CD4-positive, alpha-beta T cell treated with Interleukin-17A for 4 hours (primary cell): ENCODE results near the gene SMIM44.
"Not testable (repeated sequence)": the region's sequence is repeated elsewhere in the genome, so short reads cannot be mapped to it uniquely, and the experiment has no call there.

Source experiments
- DNase-seq: peaks from one replicate; pipeline ENCODE4 v3.0.0-alpha.2; 2020; ENCODE audit warnings: mixed read lengths

The SMIM44 gene

DNA sequence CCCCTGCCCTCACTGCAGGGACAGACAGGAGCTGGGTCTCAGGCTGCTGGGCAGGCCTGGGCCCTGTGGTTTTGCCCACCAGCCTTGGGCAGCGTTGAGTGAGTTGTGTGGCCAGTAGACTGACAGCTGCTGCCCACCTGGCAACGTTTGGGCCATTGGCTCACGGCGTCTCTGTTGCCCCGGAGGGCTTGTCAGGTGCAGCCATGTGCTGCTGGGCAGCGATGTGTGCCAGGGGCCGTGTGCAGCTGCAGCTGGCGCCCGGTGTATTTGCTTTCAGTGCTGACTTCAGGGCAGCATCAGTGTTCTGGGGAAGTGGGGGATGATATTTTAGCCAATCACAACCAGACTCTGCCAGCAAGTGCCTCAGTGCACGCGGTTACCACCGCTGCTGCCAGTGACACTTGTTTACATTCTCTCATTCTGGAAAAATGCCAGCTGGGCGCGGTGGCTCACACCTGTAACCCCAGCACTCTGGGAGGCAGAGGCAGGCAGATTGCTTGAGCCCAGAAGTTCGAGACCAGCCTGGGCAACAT, 33.5 kb upstream of the SMIM44 start:
- DNase-seq: peak; percentile 66

DNA sequence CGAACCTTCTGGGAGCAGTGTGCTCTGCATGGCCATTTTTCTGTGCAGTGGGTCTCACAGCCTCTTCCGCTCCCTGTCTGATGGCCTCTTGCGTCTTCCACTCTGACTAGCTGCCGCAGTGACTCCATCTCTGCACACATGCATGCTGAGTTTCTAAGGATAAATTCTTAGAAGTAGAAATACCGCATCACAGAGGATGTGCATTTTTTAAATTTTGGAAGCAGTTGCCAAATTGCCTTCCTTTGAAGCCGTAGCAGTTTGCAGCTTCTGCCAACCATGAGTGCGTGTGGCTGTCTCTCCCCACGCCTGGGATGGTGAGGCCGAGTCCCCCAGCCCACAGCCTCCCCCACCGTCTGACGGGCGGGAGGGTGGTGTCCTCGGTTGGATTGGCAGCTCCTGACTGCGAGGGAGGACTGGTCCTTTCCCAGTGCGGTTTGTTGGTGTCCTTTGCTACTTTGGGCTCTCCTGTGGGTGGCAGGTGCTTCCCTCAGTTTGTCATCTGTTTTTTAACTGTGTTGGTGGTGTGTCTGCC, 32.7 kb upstream of the SMIM44 start:
- DNase-seq: no peak

DNA sequence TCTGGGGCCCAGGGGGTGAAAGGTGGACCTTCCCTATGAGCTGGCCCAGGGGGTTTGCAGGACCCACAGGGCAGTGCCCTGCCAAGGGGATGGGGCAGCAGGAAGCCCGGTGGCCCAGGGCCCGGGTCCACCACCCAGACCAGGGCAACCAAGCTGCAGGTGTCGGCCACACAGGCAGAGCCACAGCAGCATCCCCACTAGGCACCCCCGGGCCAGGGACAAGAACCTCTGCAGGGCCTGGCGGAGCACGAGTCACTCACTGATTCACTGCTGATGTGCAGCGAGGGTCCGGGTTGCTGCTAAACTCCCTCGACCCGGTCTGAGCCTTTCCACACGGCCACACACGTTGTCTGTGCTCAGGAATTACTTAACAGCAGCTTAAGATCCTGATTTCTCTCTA, 31.7 kb upstream of the SMIM44 start:
- DNase-seq: no peak

DNA sequence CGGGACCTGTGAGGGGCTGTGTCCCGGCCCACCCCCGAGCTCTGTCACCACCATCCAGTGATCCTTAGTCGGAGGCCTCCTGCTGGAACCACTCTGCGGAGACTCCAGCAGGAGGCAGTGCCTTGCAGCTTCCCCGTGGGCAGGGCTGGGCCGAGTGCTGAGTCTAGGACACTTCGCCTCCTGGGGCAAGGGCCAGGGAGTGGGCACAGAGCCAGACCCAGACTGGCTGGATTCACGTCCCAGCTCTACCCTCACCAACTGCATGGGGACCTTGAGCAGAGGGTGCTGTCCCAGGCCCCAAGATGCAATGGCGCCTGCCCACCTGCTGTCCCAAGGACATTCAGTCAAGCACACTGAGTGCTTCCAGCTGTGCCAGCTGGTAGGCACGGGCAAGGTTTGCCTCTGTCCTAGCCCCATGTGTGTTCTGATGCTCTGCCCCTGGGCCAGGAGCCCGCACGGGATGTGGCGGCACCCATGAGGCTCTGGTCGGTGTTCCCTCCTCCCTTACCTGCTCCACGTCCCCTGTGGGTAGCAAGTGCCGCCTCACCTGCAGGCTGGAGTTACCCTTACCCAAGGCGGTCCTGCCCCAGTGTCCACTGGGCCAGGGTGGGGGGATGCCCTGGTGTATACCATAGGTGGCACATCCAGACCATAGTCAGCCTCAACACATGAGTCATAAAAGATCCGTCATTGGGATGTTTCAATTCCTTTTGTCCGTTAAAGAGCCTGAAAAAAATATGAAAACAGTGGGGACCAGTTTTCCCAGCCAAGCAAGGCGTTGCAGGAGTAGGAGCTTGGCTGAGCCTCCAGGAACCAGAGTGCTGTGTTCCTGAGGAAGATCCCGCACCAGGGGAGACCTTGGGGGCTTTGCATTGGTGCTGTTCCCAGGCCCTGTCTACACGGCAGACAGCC, 30.2 kb upstream of the SMIM44 start:
- no peak for DNase-seq

DNA sequence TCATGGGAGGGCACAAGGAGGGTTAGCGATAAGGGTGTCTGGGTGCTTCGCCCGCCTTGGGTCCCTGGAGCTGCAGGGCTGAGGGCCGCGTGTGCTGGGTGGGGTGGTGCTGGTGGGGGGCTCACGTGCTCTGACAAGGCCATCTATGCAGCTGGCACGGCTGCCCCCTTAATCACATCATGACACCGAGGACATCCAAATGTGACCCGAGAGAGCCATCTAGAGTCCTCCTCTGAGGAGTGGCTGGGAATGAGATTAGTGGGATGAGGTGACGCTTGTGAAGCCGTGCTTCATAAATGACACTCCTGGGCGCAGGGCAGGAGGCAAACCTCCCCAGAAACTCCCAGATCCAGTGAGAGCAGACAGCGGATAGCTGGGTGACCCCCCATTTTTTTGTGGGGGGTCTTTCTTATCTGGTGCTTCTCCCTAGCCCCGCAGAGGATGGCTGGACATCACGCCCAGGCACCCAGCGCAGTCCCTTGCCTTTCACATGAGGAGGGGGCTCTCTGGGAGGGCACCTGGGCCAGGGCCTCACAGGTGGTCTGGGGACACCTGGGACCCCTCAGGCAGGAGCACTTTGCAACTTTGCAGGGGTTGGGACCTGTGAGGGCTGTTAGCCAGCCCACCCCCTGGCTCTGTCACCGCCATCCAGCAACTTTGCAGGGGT, 29.5 kb upstream of the SMIM44 start:
- no peak for DNase-seq

DNA sequence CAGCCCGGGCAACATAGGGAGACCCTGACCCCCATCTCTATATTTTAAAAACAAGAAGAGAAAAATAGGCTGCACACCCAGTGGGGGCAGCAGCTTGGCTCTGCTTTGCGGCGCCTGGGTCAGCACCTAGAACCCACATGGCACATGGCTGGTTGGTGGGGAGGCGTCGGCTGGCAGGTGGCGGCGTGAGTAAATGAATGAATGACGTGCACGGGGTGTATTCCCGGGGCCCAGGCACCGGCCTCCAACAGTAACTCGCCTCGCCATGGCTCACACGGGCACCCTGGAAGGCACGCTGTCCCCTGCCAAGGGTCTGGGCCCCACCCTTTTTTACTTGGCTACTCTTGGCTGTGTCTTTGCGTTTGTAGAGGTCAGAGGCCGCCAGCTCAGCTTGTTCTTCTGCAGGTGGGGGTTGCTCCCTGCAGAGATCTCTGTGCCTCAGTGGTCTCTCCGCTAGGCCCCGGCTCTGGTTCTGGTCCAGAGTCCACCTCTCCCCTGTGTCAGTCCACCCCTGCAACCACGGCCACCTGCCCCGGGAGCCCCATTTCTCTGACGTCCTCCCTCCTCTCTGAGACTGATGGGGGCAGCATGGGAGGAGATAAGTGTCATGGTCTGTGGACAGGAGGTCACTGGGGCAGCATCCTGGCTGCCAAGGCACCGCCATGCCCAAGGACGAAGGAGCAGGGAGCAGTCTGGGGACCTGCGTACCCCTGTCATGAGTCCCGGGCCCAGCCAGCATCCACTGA, 28.4 kb upstream of the SMIM44 start:
- no peak for DNase-seq

DNA sequence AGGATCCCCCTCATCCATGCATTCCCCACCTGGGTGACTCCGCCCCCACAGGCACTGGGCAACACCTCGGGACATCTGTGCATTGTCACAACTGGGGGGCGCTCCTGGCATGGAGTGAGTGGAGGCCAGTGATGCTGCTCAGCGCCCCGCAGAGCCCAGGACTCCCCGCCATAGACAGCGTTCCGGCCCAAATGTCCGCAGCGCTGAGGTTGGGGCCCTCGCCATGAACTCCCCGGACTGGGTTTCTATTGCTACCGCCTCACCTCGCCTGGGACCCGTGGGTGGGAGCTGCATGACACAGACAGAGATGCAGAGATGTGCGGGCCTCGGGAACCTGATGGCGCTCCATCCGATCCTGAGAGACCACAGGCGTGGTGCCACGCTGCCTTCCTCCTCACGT, 27.5 kb upstream of the SMIM44 start:
- DNase-seq: no peak

DNA sequence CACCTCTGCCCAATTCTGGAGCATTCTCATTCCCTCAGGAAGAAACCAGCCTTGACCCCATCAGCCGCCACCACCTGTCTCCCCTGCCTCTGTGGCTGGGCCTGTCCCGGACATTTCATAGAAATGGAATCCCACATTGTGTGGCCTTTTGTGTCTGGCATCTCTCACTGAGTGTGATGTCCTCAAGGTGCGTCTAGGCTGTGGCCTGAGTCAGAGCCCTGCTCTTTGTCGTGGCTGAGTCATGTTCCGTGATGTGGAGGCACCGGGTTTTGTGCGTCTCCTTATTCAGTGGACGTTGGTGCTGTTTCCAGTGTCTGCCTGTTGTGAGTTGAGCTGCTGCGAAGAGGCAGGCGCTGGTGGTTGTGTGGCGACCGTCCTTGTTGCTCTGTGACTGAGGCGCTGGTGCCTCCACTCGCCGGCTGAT, 26.3 kb upstream of the SMIM44 start:
- DNase-seq: no peak

DNA sequence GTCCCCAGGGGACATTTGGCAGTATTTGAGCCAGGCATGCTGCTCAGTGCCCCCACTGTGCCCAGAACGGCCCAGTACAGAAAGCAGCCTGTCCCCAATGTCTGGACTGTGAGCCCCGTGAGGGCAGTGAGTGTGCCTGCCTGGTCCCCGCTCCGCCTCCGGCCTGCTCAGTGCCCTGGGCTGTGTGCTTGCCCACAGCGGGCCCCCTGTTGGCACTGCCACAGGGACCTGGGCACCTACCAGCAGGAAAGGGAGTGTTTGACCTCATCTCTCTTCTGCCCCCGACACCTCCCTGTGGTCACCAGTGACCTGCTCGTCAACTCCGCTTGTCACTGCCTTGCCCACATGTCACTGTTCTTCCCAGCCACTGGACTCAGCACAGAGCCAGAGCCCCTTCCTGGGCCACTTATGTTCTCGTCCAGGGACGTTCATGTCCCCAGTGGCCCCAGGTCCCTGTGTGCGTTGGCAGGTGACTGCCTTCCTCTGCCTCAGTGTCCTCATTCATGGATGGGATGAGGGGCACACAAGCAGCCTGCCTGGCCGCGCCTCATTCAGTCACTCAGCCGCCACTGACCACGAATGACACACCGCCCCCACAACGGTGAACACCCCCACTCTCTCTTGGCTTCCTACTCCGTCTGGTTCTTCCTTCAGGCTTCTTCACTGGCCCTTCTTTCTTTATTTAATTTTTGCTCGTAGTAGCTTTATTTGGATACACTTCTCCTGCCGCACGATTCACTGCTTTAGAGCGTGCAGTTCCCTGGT, 25.7 kb upstream of the SMIM44 start:
- no peak for DNase-seq

DNA sequence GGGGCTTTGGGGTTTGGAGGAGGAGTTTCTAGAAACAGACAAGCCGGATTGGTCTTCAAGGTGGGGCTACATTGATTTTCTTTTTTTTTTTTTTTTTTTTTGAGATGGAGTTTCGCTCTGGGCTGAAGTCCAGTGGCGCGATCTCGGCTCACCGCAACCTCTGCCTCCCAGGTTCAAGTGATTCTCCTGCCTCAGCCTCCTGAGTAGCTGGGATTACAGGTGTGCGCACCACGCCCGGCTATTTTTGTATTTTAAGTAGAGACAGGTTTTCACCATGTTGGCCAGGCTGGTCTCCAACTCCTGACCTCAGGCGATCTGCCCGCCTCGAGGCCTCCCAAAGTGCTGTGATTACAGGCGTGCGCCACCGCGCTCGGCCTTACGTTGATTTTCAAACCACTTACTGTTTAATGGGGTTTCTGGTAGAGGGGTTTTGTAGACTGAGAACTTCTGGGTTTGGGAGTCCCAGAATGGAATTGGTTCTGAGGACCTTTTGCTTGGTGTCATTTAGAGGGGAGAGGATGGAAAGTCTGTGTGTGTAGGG, 24.9 kb upstream of the SMIM44 start:
- DNase-seq: not testable (repeated sequence)

DNA sequence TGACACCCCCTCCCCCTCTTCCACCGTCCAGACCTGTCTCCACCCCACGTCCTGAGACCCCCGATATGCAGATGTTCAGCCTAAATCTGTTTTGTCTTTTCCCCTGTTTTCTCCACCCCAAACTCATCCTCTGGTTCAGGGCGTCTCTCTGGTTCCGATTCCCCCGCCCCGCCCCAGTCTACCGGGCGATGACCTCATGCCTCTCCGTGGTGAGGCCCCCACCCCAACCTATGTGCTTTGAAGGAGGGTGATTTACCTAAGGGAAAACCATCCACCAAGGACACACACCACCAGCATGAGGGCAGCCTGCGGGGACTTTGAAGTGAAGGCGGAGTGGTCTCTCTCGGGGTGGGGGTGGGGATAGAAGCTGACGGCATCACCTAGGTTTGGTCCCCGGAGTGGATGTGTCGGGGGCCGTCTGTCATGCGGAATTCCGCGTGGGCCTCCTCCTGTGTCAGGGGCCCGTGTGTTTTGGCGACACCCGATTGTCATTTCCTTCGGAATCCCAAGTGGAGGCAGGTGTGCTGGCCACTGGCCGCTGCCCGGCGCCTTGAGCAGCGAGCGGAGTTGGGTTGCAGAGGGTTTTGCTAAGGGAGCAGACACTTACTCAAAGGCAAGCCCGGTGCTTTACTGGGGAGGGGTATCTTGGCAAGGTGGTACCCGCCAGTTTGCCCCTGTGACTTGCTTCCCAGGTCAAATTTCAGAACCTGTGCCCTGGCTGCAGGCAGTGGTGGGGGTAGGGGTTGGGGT, 24.3 kb upstream of the SMIM44 start:
- DNase-seq: peak; percentile 69

DNA sequence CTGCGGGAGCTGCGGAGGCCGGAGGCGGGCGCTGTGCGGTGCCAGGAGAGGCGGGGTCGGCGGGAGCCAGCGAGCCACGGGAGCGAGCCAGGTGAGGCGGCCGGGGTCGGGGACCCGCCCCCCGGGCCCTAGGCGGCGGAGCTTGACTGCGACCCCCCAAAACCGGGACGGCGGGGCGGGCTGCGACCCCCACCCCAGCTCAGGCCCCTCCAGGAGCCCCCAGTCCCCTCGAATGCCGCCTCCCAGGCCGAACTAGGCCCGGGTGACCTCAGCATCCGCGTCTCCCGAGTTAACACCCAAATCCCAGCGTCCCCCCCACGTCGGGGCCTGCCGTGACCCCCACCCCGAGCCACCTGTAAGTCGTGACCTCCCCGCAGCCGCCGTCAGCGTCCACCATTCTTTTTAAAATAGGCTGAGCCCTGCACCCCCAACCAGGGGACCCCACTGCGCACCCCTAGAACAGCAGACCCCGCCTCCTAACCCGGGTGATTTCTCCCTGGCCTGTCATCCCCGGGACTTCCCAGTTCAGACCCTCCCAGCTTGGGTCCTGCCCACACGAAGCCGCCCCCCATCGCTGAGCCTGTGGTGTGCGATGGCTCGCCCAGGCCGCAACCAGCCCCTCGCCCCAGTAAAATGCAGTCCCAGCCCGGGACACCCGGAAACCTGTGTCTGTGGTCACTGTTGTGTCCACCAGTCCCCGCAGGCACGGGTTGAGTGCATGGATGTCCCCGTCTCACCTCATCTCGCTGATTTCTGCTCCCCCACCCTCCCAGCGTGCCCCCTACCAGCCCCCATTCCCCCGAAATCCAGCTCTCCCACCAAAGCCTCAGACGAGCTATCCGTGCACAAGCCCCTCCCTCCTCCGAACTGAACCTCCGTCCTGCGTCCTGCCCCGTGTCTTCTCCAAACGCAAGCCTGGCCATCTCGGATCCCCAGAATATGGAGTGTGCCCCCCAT, 23.4 kb upstream of the SMIM44 start:
- DNase-seq: peak; percentile 33

DNA sequence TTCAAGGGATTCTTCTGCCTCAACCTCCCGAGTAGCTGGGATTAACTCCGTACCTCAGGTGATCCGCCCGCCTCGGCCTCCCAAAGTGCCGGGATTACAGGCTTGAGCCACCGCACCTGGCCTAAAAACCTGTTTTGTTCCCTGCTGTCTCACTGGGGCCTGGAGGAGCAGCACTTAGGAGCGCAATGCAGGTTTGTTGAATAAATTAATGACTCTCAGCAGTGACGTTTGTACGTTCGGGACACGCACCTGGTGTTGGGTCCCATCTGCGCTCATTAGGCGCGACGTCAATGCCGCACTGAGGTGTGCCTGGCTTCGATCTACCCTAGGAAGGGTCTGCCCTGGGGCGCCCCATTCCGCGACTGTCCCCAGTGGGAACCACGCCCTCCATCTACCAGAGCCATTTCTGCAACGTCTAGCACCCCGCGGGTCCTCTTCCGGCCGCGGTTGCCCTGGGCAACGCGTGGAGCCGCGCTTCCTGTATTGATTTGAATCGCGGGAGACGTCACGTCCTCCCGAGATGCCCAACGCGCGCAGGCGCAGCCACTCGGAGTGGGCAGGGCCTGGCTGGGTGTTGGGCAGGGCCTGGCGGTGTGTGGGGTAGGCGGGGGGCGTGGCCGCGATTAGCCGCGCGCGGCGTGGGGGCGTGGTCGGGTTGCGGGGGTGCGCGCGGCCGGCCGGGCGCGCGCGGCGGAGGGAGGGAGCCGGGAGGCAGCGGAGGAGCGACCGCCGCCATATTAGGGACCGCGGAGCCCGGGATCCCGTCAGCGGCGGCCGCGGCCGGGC, 22.6 kb upstream of the SMIM44 start, which contains the start of gene FZR1:
Gene FZR1 (plus strand): TSS at position 714 of the 786 bp plus-strand sequence. CDS start 16,679 bp downstream, outside the sequence.
- DNase-seq: peak; percentile 100

DNA sequence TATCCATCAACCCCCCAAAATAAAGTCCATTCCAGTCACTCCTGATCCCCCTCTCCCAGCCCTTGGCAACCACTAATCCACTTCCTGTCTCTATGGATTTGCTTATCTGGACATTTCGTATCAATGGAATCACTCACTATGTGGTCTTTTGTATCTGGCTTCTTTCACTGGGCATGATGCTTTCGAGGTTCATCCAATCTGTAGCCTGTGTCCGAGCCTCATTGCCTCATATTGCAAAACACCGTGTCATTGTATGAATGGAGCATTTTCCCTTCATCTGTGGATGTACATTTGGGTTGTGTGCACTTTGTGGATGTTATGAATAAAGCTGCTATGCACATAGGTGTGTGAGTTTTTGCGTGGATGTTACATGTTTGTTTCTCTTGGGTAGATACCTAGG, 21.5 kb upstream of the SMIM44 start:
- no peak for DNase-seq

DNA sequence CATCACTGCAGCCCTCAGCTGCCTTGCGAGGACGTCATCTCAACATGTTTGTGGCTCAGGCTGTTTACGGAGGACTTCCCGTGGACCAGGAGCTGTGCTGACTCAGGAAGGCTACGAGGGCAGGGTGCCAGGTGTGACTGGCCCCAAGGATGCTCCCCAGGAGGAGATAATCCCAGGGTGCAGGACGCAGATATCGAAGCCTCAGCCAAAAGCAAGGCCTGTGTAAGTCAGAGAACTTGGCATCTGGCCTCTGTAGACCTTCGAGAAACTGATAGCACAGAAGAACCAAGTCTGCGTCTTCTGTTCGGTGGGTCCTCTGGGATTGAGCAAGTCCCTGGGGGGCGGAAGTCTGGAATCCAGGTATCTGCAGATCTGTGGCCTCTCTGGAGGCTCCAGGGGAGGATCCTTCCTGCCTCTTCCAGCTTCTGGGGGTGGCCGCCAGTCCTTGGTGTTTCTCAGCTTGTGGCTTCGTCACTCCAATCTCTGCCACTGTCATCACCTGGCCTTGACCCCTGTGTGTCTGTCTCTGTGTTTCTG, 19.9 kb upstream of the SMIM44 start:
- no peak for DNase-seq

DNA sequence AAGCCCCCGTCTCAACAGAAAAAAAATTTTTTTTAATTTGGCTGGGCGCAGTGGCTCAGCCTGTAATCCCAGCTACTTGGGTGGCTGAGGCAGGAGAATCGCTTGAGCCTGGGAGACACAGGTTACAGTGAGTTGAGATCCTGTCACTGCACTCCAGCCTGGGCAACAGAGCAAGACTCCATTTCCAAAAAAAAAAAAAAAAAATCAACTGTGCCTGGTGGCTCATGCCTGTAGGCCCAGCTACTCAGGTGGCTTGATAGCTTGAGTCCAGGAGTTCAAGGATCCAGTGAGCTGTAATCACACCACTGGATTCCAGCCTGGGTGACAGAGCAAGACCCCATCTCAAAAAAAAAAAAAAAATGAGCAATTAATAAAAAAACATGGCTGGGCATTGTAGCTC, 18.5 kb upstream of the SMIM44 start:
- DNase-seq: no peak

DNA sequence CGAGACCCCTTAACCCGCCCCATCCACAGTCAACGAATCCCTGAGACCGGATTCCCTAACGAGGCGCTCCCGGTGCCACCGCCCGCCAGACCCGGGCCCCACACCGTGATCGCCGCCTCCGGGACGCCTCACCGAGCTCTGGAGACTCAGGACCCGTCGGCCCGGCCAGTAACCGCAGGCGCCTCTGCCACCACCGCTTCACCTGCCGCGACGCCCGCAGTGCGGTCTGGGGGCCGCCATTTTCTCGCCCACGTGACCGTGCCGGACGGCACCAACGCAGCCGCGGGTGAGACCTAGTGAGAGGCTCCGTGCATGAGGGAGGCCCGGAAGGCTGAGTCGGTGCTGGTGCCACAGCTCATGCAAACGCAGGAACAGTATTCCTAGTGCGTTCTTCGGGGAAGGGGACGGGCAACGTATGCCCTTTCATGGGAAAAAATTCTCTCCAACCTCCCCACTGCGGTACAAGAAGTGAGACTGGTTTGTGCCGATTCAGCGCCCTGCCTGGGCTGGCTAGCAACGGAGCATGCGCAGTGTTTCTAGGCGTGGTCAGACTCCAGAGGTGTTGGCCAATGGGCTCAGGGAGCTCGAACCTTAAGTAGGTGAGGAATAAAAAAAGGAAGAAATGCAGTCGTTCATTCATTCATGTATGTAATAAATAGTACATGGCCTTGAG, 17.3 kb upstream of the SMIM44 start, which contains the start of gene DOHH:
Gene DOHH (minus strand): TSS at position 246 of the 673 bp plus-strand sequence. CDS start 3,860 bp downstream, outside the sequence.
- DNase-seq: peak; percentile 97
